Astrocyte (in vitro differentiated cells and primary cell): ENCODE measurements around the gene NRG3. TPM values are rescaled to one million over a fixed set of nuclear protein-coding genes. Genes with fewer than 3 reads are reported as not detected.

Experiments used
- DNase-seq: peaks from one replicate; pipeline ENCODE4 v3.0.0-alpha.2; 2010; ENCODE audit warnings: low read depth
- FAIRE-seq: peaks from 2 replicates; lab custom pipeline; 2011; peaks lifted over from hg19 to GRCh38; lab: Jason Lieb, UNC
- H2AFZ ChIP-seq: 2 replicates; pipeline ENCODE4 v1.6.0; 2012; ENCODE audit warnings: low read depth, low read length, inconsistent platforms
- H3K27ac ChIP-seq: 2 replicates; pipeline ENCODE4 v1.5.1; 2011; ENCODE audit warnings: low read depth, low read length, inconsistent platforms
- H3K27me3 ChIP-seq: 2 replicates; pipeline ENCODE4 v1.6.0; 2011; ENCODE audit warnings: low read length, inconsistent platforms; ENCODE audit not compliant: insufficient read depth
- H3K36me3 ChIP-seq: 2 replicates; pipeline ENCODE4 v1.5.1; 2011; ENCODE audit warnings: low read length, inconsistent platforms; ENCODE audit not compliant: insufficient read depth
- H3K4me1 ChIP-seq: 2 replicates; pipeline ENCODE4 v1.5.1; 2011; ENCODE audit warnings: low read length, inconsistent platforms; ENCODE audit not compliant: insufficient read depth
- H3K4me2 ChIP-seq: 2 replicates; pipeline ENCODE4 v1.6.0; 2012; ENCODE audit warnings: low read length, inconsistent platforms
- H3K4me3 ChIP-seq: 2 replicates; pipeline ENCODE4 v1.5.1; 2011; ENCODE audit warnings: low read depth, mild to moderate bottlenecking, low read length, inconsistent platforms; ENCODE audit not compliant: insufficient read depth
- H3K79me2 ChIP-seq: 2 replicates; pipeline ENCODE4 v1.6.0; 2012; ENCODE audit warnings: mild to moderate bottlenecking, low read length, inconsistent platforms; ENCODE audit not compliant: insufficient read depth
- H3K9ac ChIP-seq: 2 replicates; pipeline ENCODE4 v1.6.0; 2012; ENCODE audit warnings: mild to moderate bottlenecking, low read length, inconsistent platforms
- H3K9me3 ChIP-seq: 2 replicates; pipeline ENCODE4 v1.5.1; 2012; ENCODE audit warnings: low read depth, mild to moderate bottlenecking, low read length, inconsistent platforms; ENCODE audit not compliant: insufficient read depth
- H4K20me1 ChIP-seq: 2 replicates; pipeline ENCODE4 v1.6.0; 2012; ENCODE audit warnings: low read length, inconsistent platforms; ENCODE audit not compliant: insufficient read depth
- H3K27ac Mint-ChIP-seq: one replicate; pipeline ENCODE4 v1.8.0; 2021; ENCODE audit warnings: mild to moderate bottlenecking, mixed read lengths; ENCODE audit not compliant: unreplicated experiment
- H3K27me3 Mint-ChIP-seq: one replicate; pipeline ENCODE4 v1.8.0; 2021; ENCODE audit warnings: low read depth, mixed read lengths; ENCODE audit not compliant: unreplicated experiment
- H3K36me3 Mint-ChIP-seq: one replicate; pipeline ENCODE4 v1.8.0; 2021; ENCODE audit warnings: low read depth, mixed read lengths; ENCODE audit not compliant: unreplicated experiment
- H3K4me1 Mint-ChIP-seq: one replicate; pipeline ENCODE4 v1.8.0; 2021; ENCODE audit warnings: low read depth, mixed read lengths; ENCODE audit not compliant: unreplicated experiment
- H3K4me3 Mint-ChIP-seq: one replicate; pipeline ENCODE4 v1.8.0; 2021; ENCODE audit warnings: mild to moderate bottlenecking, moderate library complexity, mixed read lengths; ENCODE audit not compliant: unreplicated experiment
- H3K9me3 Mint-ChIP-seq: one replicate; pipeline ENCODE4 v1.8.0; 2021; ENCODE audit warnings: mild to moderate bottlenecking, mixed read lengths; ENCODE audit not compliant: unreplicated experiment
- EZH2 ChIP-seq: IDR thresholded peaks from 2 replicates; pipeline ENCODE4 v1.6.1; 2012; ENCODE audit warnings: mild to moderate bottlenecking, low read length, inconsistent platforms; ENCODE audit not compliant: insufficient read depth
- total RNA-seq: library from RNA; stranded (reverse); gene quantifications from 2 replicates; pipeline ENCODE4 v1.2.1, GENCODE V29; 2021
- TF ChIP-seq, protein P1 (sequence below): IDR thresholded peaks from 2 replicates; pipeline ENCODE4 v1.5.1; 2011; ENCODE audit warnings: low read depth, mild to moderate bottlenecking, inconsistent platforms, low read length, moderate library complexity; ENCODE audit not compliant: insufficient read depth

NRG3 gene
- total RNA-seq, 1 donor from 2014 or later = 2.1 TPM

- FAIRE-seq = no peak
Observed at GRCh38 chr10:82621680-82622079, 746.7 kb downstream of the NRG3 start.

GRCh38 chr10:82622479-82622878 lies 747.5 kb downstream of the NRG3 start:
- Histone ChIP-seq H3K9ac (no peak overlapping the region), H3K4me2 (no peak overlapping the region), H3K4me1 (no peaks in the 10 kb centered on the region), H3K27me3 (no peaks in the 10 kb centered on the region), H2AFZ (no peak overlapping the region), H3K4me3 (no peak overlapping the region), H3K27ac (no peak overlapping the region), H3K79me2 (no peaks in the 10 kb centered on the region), H3K36me3 (no peaks in the 10 kb centered on the region), H4K20me1 (no peaks in the 10 kb centered on the region), H3K9me3 (no peaks in the 10 kb centered on the region)
- DNase-seq (no peak), FAIRE-seq (no peak)
- H3K4me3 Mint-ChIP-seq = no peak overlapping the region
- no peak for TF ChIP-seq EZH2
- TF ChIP-seq, protein P1, sequence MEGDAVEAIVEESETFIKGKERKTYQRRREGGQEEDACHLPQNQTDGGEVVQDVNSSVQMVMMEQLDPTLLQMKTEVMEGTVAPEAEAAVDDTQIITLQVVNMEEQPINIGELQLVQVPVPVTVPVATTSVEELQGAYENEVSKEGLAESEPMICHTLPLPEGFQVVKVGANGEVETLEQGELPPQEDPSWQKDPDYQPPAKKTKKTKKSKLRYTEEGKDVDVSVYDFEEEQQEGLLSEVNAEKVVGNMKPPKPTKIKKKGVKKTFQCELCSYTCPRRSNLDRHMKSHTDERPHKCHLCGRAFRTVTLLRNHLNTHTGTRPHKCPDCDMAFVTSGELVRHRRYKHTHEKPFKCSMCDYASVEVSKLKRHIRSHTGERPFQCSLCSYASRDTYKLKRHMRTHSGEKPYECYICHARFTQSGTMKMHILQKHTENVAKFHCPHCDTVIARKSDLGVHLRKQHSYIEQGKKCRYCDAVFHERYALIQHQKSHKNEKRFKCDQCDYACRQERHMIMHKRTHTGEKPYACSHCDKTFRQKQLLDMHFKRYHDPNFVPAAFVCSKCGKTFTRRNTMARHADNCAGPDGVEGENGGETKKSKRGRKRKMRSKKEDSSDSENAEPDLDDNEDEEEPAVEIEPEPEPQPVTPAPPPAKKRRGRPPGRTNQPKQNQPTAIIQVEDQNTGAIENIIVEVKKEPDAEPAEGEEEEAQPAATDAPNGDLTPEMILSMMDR = no peak
- H3K4me1 Mint-ChIP-seq = no peaks in the 10 kb centered on the region
- H3K36me3 Mint-ChIP-seq = no peaks in the 10 kb centered on the region
- peaks cover 2% of the 10 kb centered on the region for H3K9me3 Mint-ChIP-seq
- no peak overlapping the region for H3K27ac Mint-ChIP-seq
- H3K27me3 Mint-ChIP-seq = no peaks in the 10 kb centered on the region

More at GRCh38 chr10:82621680-82622079, 746.7 kb downstream of the NRG3 start:
- Mint-ChIP-seq H3K36me3 (no peaks in the 10 kb centered on the region), H3K27ac (no peak overlapping the region), H3K4me1 (no peaks in the 10 kb centered on the region), H3K4me3 (no peak overlapping the region), H3K27me3 (no peaks in the 10 kb centered on the region), H3K9me3 (peaks cover 2% of the 10 kb centered on the region)
- no peaks in the 10 kb centered on the region for H3K79me2 ChIP-seq
- H3K9ac ChIP-seq = no peak overlapping the region
- DNase-seq = no peak
- no peaks in the 10 kb centered on the region for H4K20me1 ChIP-seq
- H3K9me3 ChIP-seq = no peaks in the 10 kb centered on the region
- TF ChIP-seq, protein P1 = no peak
- TF ChIP-seq EZH2 = no peak
- H3K4me3 ChIP-seq = no peak overlapping the region
- no peak overlapping the region for H3K27ac ChIP-seq
- H2AFZ ChIP-seq = no peak overlapping the region
- H3K4me2 ChIP-seq = no peak overlapping the region
- no peaks in the 10 kb centered on the region for H3K4me1 ChIP-seq
- no peaks in the 10 kb centered on the region for H3K27me3 ChIP-seq
- H3K36me3 ChIP-seq = no peaks in the 10 kb centered on the region

GRCh38 chr10:82625512-82626189 lies 750.7 kb downstream of the NRG3 start:
- Histone ChIP-seq H3K79me2 (no peaks in the 10 kb centered on the region), H3K27me3 (no peaks in the 10 kb centered on the region), H3K4me3 (no peak overlapping the region), H3K9me3 (no peaks in the 10 kb centered on the region), H3K36me3 (no peaks in the 10 kb centered on the region), H3K4me1 (no peaks in the 10 kb centered on the region), H4K20me1 (no peaks in the 10 kb centered on the region), H3K4me2 (no peak overlapping the region), H2AFZ (no peak overlapping the region), H3K27ac (no peak overlapping the region), H3K9ac (no peak overlapping the region)
- Mint-ChIP-seq H3K9me3 (no peaks in the 10 kb centered on the region), H3K4me3 (no peak overlapping the region), H3K4me1 (peaks cover 6% of the 10 kb centered on the region), H3K27me3 (no peaks in the 10 kb centered on the region), H3K36me3 (no peaks in the 10 kb centered on the region), H3K27ac (no peak overlapping the region)
- no peak for TF ChIP-seq EZH2
- TF ChIP-seq, protein P1 = no peak
- no peak for DNase-seq
- no peak for FAIRE-seq
